GM12873 (cell line): Measurements from ENCODE around the gene RAB43.

ENCODE experiments used
- TF ChIP-seq, protein P1 (sequence below): IDR thresholded peaks from 2 replicates; pipeline ENCODE4 v1.5.1; 2012; ENCODE audit warnings: low read depth, mild to moderate bottlenecking, moderate library complexity, low read length, control low read depth; ENCODE audit not compliant: insufficient read depth; ENCODE audit errors: missing control alignments

The RAB43 gene

DNA sequence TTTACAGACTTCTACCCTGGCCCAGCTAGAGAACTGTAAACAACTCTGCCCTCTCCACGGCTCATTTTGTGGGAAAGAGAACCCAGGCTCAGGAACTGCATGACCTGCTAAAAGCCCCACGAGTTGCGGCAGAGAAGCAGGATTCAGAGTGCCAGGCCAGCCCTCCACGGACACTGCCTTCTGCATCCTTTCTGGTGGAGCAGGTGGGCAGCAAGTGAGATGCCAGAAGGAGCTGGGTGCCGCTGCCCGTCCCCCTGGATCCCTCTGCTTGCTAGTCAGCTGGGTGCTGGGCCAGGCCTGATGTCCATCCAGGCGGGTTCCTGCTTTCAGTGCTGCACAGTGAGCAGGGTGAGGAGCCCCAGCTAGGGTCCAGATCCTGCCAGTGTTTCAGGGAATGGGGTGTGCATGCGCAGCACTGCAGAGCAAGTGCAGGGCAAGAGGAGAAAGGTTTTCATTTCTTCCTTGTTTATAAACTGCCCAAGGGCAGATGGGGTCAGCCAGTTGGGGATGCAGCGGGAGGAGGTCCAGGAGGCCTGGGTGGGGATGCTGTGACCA, 5.2 kb upstream of the RAB43 start:
- TF ChIP-seq, protein P1, sequence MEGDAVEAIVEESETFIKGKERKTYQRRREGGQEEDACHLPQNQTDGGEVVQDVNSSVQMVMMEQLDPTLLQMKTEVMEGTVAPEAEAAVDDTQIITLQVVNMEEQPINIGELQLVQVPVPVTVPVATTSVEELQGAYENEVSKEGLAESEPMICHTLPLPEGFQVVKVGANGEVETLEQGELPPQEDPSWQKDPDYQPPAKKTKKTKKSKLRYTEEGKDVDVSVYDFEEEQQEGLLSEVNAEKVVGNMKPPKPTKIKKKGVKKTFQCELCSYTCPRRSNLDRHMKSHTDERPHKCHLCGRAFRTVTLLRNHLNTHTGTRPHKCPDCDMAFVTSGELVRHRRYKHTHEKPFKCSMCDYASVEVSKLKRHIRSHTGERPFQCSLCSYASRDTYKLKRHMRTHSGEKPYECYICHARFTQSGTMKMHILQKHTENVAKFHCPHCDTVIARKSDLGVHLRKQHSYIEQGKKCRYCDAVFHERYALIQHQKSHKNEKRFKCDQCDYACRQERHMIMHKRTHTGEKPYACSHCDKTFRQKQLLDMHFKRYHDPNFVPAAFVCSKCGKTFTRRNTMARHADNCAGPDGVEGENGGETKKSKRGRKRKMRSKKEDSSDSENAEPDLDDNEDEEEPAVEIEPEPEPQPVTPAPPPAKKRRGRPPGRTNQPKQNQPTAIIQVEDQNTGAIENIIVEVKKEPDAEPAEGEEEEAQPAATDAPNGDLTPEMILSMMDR, result no peak

DNA sequence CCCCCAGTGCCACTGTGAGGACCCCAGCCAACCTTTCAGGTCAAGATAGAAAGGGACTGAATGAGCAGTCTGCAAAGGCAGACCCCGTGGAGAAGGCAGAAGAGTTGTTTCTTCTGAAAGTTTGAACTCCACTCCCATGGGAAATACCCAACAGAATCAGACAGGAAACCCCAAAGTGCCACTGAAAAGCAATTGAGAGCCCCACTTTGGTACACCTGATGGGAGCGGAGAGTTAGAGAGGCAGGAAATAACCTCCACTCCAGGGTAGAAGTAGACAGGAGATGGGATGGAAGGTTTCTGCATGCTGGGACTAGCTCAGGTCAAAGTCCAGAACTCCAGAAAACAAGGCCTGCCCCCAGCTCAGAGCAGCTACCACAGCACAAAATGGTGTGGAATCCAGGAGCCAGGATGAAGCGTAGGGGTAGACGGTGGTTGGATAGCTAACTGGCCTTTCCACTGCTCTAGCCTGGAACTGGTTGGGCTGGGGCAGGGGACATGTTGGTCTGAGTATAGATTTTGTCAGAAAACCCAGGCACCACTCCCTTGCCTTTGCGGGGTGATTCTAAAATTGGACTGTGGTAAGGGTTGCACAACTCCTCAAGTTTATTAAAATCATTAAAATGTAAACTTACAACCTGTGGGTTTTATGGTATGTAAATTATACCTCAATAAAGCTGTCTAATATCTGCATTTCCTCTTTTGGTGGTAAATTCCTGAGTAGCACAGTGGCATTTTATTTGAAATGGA, 1.9 kb upstream of the RAB43 start:
- TF ChIP-seq, protein P1, result no peak

DNA sequence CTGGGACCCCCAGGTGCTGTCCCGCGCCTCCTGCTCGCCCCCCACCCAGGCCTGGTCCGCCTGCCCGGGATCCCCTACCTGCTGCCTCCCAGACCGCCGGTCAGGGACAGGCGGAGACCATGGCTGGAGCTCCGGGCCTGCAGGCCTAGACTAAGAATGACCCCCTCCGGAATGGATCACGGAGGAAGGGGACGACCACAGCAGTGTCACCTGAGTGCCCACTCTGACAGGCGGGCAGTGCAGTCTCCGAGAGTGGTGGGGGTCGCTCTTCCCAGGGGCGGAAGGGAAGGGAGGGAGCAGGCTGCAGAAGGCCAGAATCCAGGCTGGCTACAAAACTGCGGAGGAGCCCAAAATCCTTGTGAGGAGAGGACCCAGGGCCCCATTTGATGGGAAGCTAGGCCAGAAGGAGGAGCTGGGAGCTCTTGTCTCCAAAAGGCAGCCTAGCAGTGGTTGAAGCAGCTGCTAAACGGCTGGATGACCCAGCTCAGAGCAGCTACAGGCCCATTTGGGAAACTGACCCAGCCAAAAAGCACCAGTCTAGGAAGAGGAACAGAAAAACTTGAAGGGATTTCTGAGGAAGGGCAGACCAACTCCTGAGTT, 908 bp upstream of the RAB43 start:
- TF ChIP-seq, protein P1, result no peak

DNA sequence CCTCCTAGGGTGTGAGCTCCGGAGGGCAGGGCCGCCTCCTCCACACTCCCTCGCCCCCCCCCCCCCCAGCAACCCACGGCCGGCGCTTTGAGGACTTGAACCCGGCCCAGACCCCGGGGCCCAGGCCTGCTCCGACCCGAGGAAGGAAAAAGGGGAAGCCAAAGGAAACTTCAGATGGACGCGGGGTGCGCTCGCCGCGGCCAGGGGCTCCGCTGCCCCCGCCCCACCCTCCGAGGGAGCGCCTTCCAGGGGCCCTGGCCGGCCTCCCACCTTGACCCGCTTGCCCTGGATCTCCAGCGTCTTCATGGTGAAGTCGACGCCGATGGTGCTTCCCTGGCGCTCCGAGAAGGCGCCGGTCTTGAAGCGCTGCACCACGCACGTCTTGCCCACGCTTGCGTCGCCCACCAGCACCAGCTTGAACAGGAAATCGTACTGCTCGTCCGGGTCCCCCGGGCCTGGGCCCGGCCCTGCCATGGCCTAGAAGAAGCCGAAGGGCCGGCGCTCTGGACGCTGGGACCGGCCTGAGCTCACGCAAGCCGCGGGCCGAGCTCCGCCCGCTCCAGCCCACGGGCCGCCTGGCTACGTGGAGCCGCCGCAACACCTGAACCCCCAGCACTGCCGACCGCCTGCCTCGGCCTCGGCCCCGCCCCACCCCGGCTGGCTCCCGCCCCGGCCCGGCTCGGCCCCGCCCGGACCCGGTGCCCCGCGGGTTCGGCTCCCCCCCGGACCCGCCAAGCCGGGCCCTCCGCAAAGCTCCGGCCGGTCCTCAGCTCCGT, 400 bp downstream of the RAB43 start:
- TF ChIP-seq, protein P1, result no peak

DNA sequence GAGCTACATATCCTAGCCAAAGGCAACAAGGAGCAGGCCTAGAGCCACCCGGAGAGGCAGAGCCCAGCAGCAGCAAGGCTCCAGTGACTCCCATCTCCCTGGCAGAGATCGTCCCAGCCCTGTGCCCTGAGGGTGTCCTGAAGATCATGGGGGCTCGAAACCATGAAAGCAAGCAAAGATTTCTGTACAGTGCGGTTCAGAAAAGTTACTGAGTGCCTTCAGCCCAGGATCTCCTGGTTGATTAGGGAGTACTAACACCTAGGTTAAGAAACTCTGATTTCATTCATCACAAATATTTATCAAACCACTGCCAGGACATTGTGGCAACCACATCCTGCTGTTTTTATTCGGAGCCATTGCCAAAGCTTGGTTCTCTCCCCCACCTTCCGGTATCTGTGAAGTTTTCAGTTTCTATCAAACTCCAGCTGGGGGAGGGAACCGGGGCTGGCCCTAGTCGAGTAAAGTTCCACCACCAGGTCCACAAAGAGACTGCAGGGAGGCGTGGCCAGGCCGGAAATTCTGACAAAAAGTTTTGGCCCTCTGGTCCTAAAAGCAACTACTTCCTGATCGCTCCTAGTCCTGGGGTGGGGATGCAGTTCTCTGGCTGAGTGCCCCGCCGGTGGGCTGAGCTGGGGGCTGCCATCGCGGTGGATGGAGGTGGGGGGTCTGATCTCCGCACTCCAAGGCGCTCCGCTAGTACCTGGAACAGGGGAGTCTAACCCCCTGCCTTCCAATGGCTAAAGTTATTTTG, 1.2 kb downstream of the RAB43 start:
- TF ChIP-seq, protein P1, result peak; percentile 15

DNA sequence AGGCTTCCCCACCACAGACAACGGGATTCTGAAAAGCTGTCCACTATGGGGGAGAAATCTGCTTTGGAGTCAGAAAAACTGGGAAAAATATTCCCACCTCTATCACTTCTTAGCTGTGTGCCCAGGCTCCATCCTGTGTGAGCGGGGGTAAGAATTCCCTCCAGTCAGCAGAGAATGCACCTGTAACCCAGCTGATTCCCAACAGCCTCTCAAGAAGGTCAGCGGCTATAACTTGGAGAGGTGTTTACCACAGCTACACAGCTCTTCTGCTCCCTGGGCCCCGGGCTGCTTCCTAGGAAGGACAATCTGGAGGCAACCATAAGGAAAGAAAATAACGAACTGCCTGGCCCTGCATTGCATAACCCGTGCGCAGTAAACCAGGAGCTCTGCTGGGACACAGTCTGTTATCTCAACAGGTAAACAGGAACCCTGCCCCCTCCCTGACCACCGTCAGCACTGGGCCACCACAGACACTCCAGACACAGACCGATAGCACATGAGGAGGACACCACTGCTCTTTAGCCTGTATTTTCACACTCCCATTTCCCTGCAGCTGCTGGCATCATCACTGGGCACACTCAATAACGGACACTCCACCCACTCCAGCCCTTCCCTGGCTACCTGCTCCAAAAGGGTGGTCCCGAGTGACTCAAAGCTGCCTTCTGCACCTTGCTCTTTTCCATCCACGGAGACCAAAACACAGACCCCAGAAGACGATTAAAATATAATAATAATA, 2.1 kb downstream of the RAB43 start:
- TF ChIP-seq, protein P1, result no peak
